ENCODE measurements around the gene FAIM2.

DNA sequence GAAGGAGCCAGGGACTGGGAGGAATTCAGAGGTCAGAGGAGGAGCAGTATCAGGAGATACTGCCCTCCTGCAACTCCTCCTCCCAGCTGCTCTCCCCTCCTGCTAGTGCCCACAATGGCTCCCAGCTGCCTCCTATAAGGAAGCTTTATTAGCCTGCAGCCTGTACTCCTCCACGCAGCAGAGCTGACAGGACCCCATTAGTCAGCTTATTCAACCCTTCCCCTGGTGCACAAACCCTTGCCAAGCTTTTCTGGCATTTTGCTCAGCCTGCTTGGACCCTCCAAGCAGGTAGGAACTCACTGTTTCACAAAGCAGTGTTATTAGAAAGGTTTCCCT is 39.9 kb upstream of the FAIM2 start:
- TF ChIP-seq POLR2A (IDR thresholded peaks at IDR 0.05) = no peak
- TF ChIP-seq, protein P1, sequence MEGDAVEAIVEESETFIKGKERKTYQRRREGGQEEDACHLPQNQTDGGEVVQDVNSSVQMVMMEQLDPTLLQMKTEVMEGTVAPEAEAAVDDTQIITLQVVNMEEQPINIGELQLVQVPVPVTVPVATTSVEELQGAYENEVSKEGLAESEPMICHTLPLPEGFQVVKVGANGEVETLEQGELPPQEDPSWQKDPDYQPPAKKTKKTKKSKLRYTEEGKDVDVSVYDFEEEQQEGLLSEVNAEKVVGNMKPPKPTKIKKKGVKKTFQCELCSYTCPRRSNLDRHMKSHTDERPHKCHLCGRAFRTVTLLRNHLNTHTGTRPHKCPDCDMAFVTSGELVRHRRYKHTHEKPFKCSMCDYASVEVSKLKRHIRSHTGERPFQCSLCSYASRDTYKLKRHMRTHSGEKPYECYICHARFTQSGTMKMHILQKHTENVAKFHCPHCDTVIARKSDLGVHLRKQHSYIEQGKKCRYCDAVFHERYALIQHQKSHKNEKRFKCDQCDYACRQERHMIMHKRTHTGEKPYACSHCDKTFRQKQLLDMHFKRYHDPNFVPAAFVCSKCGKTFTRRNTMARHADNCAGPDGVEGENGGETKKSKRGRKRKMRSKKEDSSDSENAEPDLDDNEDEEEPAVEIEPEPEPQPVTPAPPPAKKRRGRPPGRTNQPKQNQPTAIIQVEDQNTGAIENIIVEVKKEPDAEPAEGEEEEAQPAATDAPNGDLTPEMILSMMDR (IDR thresholded peaks at IDR 0.05) = no peak
- TF ChIP-seq POLR2AphosphoS5 (IDR thresholded peaks at IDR 0.05) = no peak
